Loucy (cell line): Measurements from ENCODE around the gene RBM28.

ENCODE experiments used
- EZH2phosphoT487 ChIP-seq: fragments of 200-600 bp; IDR thresholded peaks from 2 replicates; pipeline ENCODE4 v1.6.1; 2018; ENCODE audit warnings: antibody characterized with exemption, mild to moderate bottlenecking, moderate library complexity, borderline replicate concordance
- TF ChIP-seq, protein P1 (sequence below): fragments of 200-600 bp; sonication (generic); conservative IDR thresholded peaks from 2 replicates; pipeline ENCODE4 v1.5.1; 2014; ENCODE audit warnings: mild to moderate bottlenecking, antibody characterized with exemption, low read length

- TF ChIP-seq, protein P1, sequence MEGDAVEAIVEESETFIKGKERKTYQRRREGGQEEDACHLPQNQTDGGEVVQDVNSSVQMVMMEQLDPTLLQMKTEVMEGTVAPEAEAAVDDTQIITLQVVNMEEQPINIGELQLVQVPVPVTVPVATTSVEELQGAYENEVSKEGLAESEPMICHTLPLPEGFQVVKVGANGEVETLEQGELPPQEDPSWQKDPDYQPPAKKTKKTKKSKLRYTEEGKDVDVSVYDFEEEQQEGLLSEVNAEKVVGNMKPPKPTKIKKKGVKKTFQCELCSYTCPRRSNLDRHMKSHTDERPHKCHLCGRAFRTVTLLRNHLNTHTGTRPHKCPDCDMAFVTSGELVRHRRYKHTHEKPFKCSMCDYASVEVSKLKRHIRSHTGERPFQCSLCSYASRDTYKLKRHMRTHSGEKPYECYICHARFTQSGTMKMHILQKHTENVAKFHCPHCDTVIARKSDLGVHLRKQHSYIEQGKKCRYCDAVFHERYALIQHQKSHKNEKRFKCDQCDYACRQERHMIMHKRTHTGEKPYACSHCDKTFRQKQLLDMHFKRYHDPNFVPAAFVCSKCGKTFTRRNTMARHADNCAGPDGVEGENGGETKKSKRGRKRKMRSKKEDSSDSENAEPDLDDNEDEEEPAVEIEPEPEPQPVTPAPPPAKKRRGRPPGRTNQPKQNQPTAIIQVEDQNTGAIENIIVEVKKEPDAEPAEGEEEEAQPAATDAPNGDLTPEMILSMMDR, result no peak
- TF ChIP-seq EZH2phosphoT487, result no peak
These were observed 39.5 kb downstream of the RBM28 start for GRCh38 chr7:128304212-128304611.
